GM21447 (cell line): ENCODE measurements around the gene RNF213.
"Not testable (repeated sequence)": the region's sequence is repeated elsewhere in the genome, so short reads cannot be mapped to it uniquely, and the experiment has no call there.

Experiments
- ATAC-seq: cut with Tn5 transposase; IDR thresholded peaks from one replicate; pipeline ENCODE4 v1.9.1; 2021; ENCODE audit not compliant: unreplicated experiment

Gene RNF213

GRCh38 chr17:80223838-80224497, 36.7 kb upstream of the RNF213 start:
- ATAC-seq = no peak

- no peak for ATAC-seq
Observed at GRCh38 chr17:80224683-80225082, 36.0 kb upstream of the RNF213 start.

- ATAC-seq = no peak
Observed at GRCh38 chr17:80225230-80225629, 35.4 kb upstream of the RNF213 start.

GRCh38 chr17:80227156-80227555, 33.5 kb upstream of the RNF213 start:
- no peak for ATAC-seq

- no peak for ATAC-seq
Observed at GRCh38 chr17:80227666-80228065, 33.0 kb upstream of the RNF213 start.

GRCh38 chr17:80228477-80228876, 32.2 kb upstream of the RNF213 start:
- no peak for ATAC-seq

- no peak for ATAC-seq
Observed at GRCh38 chr17:80229011-80229410, 31.6 kb upstream of the RNF213 start.

GRCh38 chr17:80232438-80232837, 28.2 kb upstream of the RNF213 start:
- ATAC-seq = no peak

GRCh38 chr17:80233202-80233601, 27.4 kb upstream of the RNF213 start:
- ATAC-seq = no peak

- no peak for ATAC-seq
Observed at GRCh38 chr17:80236911-80237310, 23.7 kb upstream of the RNF213 start.

GRCh38 chr17:80237386-80237785, 23.3 kb upstream of the RNF213 start:
- no peak for ATAC-seq

- no peak for ATAC-seq
Observed at GRCh38 chr17:80242505-80242904, 18.1 kb upstream of the RNF213 start.

GRCh38 chr17:80243526-80244433, 16.9 kb upstream of the RNF213 start:
- no peak for ATAC-seq

- ATAC-seq = not testable (repeated sequence)
Observed at GRCh38 chr17:80244448-80244847, 16.2 kb upstream of the RNF213 start.

GRCh38 chr17:80244871-80245509, 15.7 kb upstream of the RNF213 start:
- no peak for ATAC-seq

- ATAC-seq = no peak
Observed at GRCh38 chr17:80245566-80246265, 14.9 kb upstream of the RNF213 start.

- no peak for ATAC-seq
Observed at GRCh38 chr17:80246266-80246681, 14.4 kb upstream of the RNF213 start.

- ATAC-seq = no peak
Observed at GRCh38 chr17:80246726-80247125, 13.9 kb upstream of the RNF213 start.

- ATAC-seq = no peak
Observed at GRCh38 chr17:80247561-80247960, 13.1 kb upstream of the RNF213 start.

GRCh38 chr17:80248001-80248893, 12.4 kb upstream of the RNF213 start:
- no peak for ATAC-seq
